Stimulated activated CD8-positive, alpha-beta memory T cell treated with anti-CD3 and anti-CD28 coated beads, Interleukin-12 subunit alpha, Interleukin-12 subunit beta, amount 100 ng/mL, for 4 hours (primary cell): Measurements from ENCODE around the gene KCNG4.

Experiments
- DNase-seq: peaks from one replicate; pipeline ENCODE4 v3.0.0-alpha.2; 2020; ENCODE audit warnings: low read depth

Gene KCNG4

GRCh38 chr16:84262939-84263338 lies 23.1 kb upstream of the KCNG4 start:
- DNase-seq: no peak

GRCh38 chr16:84262031-84262430 lies 22.2 kb upstream of the KCNG4 start:
- DNase-seq: no peak

GRCh38 chr16:84260766-84261554 lies 21.1 kb upstream of the KCNG4 start:
- no peak for DNase-seq

DNA sequence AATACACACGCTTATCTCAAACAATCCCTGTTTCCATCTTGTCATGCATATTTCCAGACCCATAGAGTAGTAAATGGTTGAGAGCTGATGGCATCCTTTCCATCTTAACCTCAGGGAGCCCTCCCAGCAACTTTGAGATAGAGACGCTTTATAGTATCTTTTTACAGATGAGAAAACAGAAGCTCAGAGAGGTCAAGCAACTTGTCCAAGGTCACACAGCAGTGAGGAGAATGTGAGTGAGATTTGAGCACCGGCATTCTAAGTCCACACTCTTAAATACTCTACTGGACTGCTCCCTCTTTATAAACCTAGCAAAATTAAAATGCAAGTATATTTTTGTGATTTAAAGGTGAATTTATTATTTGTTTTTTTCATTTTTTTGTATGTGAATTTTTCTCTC lies 19.9 kb upstream of the KCNG4 start:
- DNase-seq: no peak

DNA sequence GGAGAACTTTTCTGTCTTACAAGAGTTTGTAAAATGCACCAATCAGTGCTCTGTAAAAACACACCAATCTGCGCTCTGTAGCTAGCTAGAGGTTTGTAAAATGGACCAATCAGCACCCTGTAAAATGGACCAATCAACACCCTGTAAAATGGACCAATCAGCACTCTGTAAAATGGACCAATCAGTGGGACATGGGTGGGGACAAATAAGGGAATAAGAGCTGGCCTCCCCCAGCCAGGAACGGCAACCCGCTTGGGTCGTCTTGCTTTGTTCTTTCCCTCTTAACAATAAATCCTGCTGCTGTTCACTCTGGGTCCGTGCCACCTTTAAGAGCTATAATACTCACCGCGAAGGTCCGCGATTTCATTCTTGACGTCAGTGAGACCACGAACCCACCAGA lies 18.5 kb upstream of the KCNG4 start:
- no peak for DNase-seq

GRCh38 chr16:84255050-84255810 lies 15.4 kb upstream of the KCNG4 start:
- no peak for DNase-seq

DNA sequence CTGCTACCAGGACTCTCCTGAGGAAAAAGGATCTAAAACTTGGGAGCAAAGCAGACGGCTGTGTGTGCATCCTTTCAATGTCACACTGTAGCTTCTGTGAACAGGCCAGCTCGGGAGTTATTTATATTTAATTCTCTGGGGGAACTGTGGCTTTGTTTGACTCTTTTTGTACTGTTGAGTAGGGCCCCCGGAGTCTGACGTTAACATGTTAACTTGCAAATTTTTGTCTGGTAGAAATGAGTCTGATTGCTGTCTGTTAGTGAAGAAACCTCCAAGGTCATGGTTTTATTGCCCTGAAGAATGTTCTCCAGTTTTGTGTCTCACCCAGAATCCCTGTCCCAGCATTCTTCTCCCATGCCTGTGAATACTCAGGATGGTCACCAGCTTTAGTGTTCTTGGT lies 14.2 kb upstream of the KCNG4 start:
- DNase-seq: no peak

DNA sequence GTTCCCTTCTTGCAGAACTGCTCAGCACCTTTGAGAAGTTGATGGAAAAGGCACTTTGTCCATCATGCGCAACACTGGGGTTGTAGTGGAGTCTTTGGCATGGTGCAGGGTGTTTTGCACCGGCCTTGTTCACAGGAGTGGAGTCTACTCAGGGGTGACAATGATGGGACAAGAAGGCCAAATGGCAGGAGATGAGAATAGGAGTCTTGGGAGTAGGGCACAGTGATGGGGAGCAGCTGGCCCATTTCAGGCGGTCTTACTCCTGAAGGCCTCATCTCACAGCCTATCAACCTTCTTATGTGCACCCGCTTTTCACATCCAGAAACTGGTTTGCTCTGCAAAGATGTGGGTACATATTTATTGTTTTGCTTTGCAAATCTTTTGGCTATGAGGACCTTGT lies 13.4 kb upstream of the KCNG4 start:
- no peak for DNase-seq

DNA sequence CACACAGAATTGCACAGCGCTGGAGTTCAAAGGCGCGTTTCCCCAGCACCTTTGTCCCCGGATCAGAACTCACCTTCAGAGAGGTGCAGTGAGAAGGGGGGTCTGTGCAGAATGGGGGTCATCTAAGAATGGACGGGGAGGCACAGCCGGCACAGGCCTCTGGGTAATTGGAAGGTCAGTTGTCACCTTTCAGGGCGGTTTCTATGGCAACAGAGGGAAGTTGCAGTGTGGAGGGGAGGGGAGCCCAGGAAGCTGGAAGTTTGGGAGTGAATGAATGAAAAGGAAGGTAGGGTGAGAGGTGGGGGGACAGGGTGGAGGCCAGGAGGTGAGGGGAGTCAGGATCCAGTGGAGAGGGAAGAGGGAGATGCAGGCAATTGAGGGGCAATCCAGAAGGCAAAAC lies 12.4 kb upstream of the KCNG4 start:
- DNase-seq: no peak

DNA sequence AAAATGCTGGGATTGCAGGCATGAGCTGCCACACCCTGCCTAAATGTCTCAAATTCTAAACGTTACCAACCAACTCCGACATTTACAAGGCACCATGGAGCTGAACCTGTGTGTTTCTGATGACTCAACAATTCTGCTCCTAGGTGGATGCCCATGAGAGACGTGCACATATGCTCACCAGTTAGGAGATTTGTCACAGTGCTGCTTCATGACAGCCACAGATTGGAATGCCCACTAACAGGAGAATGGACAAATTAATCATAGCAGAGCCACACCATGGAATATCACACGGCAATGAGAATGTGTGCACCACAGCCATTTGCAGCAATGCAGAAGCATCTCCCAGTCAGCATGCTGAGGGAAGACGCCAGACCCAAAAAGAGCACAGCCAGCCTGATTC lies 8.0 kb upstream of the KCNG4 start:
- DNase-seq: no peak

DNA sequence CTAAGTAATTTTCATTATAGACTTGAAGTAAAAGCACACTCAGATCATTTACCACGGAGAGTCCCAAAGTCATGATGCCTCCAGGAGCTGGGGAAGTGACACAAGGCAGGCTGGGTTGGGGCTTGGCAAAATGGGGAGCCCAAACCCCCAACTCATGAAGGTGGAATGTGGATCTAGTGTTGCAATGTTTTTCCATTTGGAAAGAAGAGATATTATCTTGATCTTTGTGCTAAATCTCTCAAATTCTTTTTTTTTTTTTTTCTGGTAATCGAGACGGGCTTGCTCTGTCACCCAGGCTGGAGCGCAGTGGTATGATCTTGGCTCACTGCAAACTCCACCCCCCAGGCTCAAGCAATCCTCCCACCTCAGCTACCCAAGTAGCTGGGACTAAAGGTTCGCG lies 7.5 kb upstream of the KCNG4 start:
- DNase-seq: no peak

DNA sequence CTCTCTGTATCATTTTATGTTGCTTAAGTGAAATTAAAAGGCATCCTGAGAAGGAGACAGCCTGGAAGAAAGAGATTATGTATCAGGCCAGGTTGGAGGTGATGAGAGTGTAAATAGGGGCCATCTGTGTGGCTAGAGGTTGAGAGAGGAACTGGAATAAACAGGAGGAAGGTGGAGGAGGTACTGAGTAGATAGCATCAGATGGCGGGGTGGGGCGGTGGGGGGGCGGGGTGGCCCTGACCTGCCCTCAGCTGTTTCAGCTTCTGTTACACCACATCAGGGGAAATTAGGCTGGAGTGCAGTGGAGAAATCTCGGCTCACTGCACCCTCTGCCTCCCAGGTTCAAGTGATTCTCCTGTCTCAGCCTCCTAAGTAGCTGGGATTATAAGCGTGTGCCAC lies 6.9 kb upstream of the KCNG4 start:
- DNase-seq: no peak

- no peak for DNase-seq
Measured at GRCh38 chr16:84245956-84246678, 6.3 kb upstream of the KCNG4 start.

GRCh38 chr16:84244728-84245127 lies 4.9 kb upstream of the KCNG4 start:
- no peak for DNase-seq

DNA sequence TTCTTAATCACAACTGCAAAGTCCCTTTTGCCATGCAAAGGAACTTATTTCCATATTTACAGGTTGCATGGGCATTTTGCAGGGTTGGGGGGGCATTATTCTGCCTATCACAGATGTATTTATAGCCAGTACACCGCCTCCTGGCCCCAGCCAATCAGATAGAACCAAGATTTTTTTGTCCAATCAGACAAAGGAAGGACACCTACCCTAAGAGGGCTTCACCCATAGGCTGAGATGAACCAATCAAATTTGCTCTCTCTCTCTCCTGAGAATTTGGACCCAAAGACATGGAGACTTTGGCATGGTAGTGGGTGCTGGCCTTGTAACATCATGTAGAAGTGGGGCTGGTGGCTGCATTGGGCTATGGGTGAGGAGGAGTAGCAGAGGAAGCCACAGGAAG lies 3.9 kb upstream of the KCNG4 start:
- DNase-seq: no peak

DNA sequence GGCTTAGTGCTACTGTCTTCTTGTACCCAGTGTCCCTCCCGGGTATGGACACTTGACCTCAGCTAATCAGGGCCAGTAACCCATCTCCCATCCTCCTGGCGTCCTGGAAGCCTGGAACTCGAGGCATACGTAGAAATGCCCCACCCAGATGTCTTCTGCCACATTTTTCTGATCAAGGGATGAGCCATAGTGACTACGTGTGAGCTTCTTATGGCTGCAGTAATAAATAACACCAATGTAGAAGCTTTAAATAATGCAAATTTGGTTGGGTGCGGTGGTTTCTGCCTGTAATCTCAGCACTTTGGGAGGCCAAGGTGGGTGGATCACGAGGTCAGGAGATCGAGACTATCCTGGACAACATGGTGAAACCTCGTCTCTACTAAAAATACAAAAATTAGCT lies 3.0 kb upstream of the KCNG4 start:
- DNase-seq: no peak

DNA sequence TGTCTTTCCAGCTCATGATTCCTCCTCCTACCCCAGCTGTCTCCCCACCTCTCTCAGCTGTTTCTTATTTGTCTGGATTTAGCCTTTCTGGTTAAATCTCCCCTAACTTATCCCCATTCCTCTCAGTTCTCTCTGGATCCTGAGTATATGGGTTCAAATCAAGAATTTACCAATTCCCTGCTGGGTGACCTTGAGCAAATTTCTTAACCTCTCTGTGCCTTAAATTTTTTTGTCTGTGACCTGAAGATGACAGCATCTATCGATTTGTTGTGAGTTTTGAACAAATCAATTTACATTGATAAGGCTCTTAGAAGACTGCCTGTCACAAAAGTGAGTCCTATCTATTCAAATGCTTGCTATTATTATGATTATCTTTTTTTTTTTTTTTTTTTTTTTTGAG lies 2.0 kb upstream of the KCNG4 start:
- DNase-seq: no peak

- DNase-seq: no peak
Measured at GRCh38 chr16:84240455-84240854, 643 bp upstream of the KCNG4 start.

- no peak for DNase-seq
Measured at GRCh38 chr16:84239141-84239769, 557 bp downstream of the KCNG4 start.

- DNase-seq: no peak
Measured at GRCh38 chr16:84237994-84238750, 1.6 kb downstream of the KCNG4 start.

- DNase-seq: no peak
Measured at GRCh38 chr16:84236671-84237070, 3.1 kb downstream of the KCNG4 start.
